Panc1 (cell line): ENCODE data around the gene EFCC1. TPM values are rescaled to one million over a fixed set of nuclear protein-coding genes. Genes with fewer than 3 reads are reported as not detected.

Experiments
- ATAC-seq: fragments of 200-7000 bp; cut with Tn5 transposase; 2 replicates; pipeline ENCODE4 v1.9.1; 2020; ENCODE audit warnings: mild to moderate bottlenecking, moderate library complexity
- BruUV-seq: library from RNA; stranded (reverse); fragments of 400-500 nt; replicated peaks from 2 replicates; lab custom pipeline; 2021; lab: Mats Ljungman, UMichigan
- CTCF ChIA-PET: fragments of 300-600 bp; sonication (Branson Sonifier 250); formaldehyde crosslinking; loops from one replicate; lab custom pipeline; 2022; ENCODE audit warnings: antibody characterized with exemption; lab: Charles Lee
- POLR2A ChIA-PET: fragments of 300-600 bp; sonication (Branson Sonifier 250); formaldehyde crosslinking; loops from one replicate; lab custom pipeline; 2022; ENCODE audit warnings: antibody characterized with exemption; lab: Charles Lee
- DNase-seq: peaks from one replicate; pipeline ENCODE4 v3.0.0-alpha.2; 2010; ENCODE audit warnings: low read depth, low spot score
- H3K27ac ChIP-seq: 2 replicates; pipeline ENCODE4 v1.5.1; 2011; ENCODE audit warnings: mild to moderate bottlenecking, low read length, inconsistent platforms
- H3K27me3 ChIP-seq: fragments of 200-500 bp; sonication (Bioruptor generic); 2 replicates; pipeline ENCODE4 v1.6.0; 2014; ENCODE audit warnings: low read length, inconsistent platforms; ENCODE audit not compliant: control insufficient read depth, insufficient read depth
- H3K36me3 ChIP-seq: fragments of 200-500 bp; sonication (Bioruptor generic); 2 replicates; pipeline ENCODE4 v1.5.1; 2014; ENCODE audit warnings: inconsistent platforms, mild to moderate bottlenecking, low read length, moderate library complexity; ENCODE audit not compliant: control insufficient read depth, insufficient read depth
- H3K4me1 ChIP-seq: 2 replicates; pipeline ENCODE4 v1.5.1; 2011; ENCODE audit warnings: inconsistent platforms, mild to moderate bottlenecking, low read length, moderate library complexity; ENCODE audit not compliant: control insufficient read depth, insufficient read depth
- H3K4me3 ChIP-seq, 2 experiments: 2 replicates each; pipeline ENCODE4 v1.5.1; 2011 to 2012; ENCODE audit warnings: low read depth in 2 of 2, low read length in 2 of 2, mild to moderate bottlenecking in 2 of 2, inconsistent platforms in 1 of 2, moderate library complexity in 1 of 2
- H3K9me3 ChIP-seq: fragments of 200-500 bp; sonication (Bioruptor generic); 2 replicates; pipeline ENCODE4 v1.5.1; 2014; ENCODE audit warnings: low read depth, mild to moderate bottlenecking, inconsistent platforms, low read length, moderate library complexity; ENCODE audit not compliant: control insufficient read depth, insufficient read depth
- POLR2AphosphoS5 ChIP-seq: IDR thresholded peaks from 2 replicates; pipeline ENCODE4 v1.6.1; 2012; ENCODE audit warnings: mild to moderate bottlenecking, low read depth, low read length, moderate library complexity
- SIN3A ChIP-seq: IDR thresholded peaks from 2 replicates; pipeline ENCODE4 v1.6.1; 2012; ENCODE audit warnings: low read depth, mild to moderate bottlenecking, low read length, moderate library complexity, borderline replicate concordance; ENCODE audit not compliant: insufficient read depth
- TCF7L2 ChIP-seq: IDR thresholded peaks from 2 replicates; pipeline ENCODE4 v1.6.1; 2011; ENCODE audit warnings: mild to moderate bottlenecking, low read depth, low read length, inconsistent platforms
- in situ Hi-C: cut with HindIII; loops from 2 replicates; pipeline ENCODE4 v1.10.0; 2016; ENCODE audit warnings: low sequenced_read_pairs, low pct_unique_long_range_greater_than_20kb
- intact Hi-C: fragments of 100-400 bp; cut with micrococcal nuclease; formaldehyde crosslinking; loops from one replicate; pipeline ENCODE4 v1.10.0; 2022; ENCODE audit not compliant: unreplicated experiment
- total RNA-seq: library from RNA; stranded (reverse); gene quantifications from one replicate; pipeline ENCODE4 v1.2.1, GENCODE V29; 2021; ENCODE audit not compliant: unreplicated experiment
- TF ChIP-seq, protein P1 (sequence below), 2 experiments: IDR thresholded peaks; 2 replicates each; pipeline ENCODE4 v1.6.1; 2011 to 2012; ENCODE audit warnings: low read depth in 2 of 2, control low read depth in 1 of 2, low read length in 1 of 2, mild to moderate bottlenecking in 1 of 2, moderate library complexity in 1 of 2; ENCODE audit not compliant: insufficient read depth in 1 of 2
- TF ChIP-seq, protein P2 (sequence below): fragments of 450-650 bp; IDR thresholded peaks from 2 replicates; pipeline ENCODE4 v1.5.1; 2017; ENCODE audit warnings: mild to moderate bottlenecking

Gene EFCC1
- total RNA-seq, 1 experiment from 2014 or later: 0.15 TPM

GRCh38 chr3:129040039-129040336 is 38.9 kb downstream of the EFCC1 start:
- Histone ChIP-seq H3K36me3 (no peaks in the 10 kb centered on the region), H3K27me3 (no peaks in the 10 kb centered on the region), H3K4me1 (0 out of 2 replicates have a peak, but pooled peaks cover 7% of the 10 kb centered on the region), H3K27ac (no peak overlapping the region), H3K4me3 (no peak overlapping the region), H3K9me3 (no peaks in the 10 kb centered on the region)
- DNase-seq (no peak), ATAC-seq (no peak)
- no peak for TF ChIP-seq SIN3A
- TF ChIP-seq, protein P1, sequence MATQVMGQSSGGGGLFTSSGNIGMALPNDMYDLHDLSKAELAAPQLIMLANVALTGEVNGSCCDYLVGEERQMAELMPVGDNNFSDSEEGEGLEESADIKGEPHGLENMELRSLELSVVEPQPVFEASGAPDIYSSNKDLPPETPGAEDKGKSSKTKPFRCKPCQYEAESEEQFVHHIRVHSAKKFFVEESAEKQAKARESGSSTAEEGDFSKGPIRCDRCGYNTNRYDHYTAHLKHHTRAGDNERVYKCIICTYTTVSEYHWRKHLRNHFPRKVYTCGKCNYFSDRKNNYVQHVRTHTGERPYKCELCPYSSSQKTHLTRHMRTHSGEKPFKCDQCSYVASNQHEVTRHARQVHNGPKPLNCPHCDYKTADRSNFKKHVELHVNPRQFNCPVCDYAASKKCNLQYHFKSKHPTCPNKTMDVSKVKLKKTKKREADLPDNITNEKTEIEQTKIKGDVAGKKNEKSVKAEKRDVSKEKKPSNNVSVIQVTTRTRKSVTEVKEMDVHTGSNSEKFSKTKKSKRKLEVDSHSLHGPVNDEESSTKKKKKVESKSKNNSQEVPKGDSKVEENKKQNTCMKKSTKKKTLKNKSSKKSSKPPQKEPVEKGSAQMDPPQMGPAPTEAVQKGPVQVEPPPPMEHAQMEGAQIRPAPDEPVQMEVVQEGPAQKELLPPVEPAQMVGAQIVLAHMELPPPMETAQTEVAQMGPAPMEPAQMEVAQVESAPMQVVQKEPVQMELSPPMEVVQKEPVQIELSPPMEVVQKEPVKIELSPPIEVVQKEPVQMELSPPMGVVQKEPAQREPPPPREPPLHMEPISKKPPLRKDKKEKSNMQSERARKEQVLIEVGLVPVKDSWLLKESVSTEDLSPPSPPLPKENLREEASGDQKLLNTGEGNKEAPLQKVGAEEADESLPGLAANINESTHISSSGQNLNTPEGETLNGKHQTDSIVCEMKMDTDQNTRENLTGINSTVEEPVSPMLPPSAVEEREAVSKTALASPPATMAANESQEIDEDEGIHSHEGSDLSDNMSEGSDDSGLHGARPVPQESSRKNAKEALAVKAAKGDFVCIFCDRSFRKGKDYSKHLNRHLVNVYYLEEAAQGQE (IDR thresholded peaks at IDR 0.05; ENCODE audit: insufficient read depth in 1 of 2, low read depth in 2 of 2, low read length in 1 of 2): no peak
- no peak for TF ChIP-seq TCF7L2
- TF ChIP-seq POLR2AphosphoS5: no peak
- TF ChIP-seq, protein P2, sequence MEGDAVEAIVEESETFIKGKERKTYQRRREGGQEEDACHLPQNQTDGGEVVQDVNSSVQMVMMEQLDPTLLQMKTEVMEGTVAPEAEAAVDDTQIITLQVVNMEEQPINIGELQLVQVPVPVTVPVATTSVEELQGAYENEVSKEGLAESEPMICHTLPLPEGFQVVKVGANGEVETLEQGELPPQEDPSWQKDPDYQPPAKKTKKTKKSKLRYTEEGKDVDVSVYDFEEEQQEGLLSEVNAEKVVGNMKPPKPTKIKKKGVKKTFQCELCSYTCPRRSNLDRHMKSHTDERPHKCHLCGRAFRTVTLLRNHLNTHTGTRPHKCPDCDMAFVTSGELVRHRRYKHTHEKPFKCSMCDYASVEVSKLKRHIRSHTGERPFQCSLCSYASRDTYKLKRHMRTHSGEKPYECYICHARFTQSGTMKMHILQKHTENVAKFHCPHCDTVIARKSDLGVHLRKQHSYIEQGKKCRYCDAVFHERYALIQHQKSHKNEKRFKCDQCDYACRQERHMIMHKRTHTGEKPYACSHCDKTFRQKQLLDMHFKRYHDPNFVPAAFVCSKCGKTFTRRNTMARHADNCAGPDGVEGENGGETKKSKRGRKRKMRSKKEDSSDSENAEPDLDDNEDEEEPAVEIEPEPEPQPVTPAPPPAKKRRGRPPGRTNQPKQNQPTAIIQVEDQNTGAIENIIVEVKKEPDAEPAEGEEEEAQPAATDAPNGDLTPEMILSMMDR: no peak
- in situ Hi-C loops (no loop called here), intact Hi-C loops (no loop called here)
- POLR2A ChIA-PET: no interaction called here
- CTCF ChIA-PET: no interaction called here
- no TSS peak for BruUV-seq

- Histone ChIP-seq H3K4me3 (no peak overlapping the region), H3K27me3 (no peaks in the 10 kb centered on the region), H3K36me3 (no peaks in the 10 kb centered on the region), H3K27ac (no peak overlapping the region), H3K4me1 (0 out of 2 replicates have a peak, but pooled peaks cover 2% of the 10 kb centered on the region), H3K9me3 (no peaks in the 10 kb centered on the region)
- ATAC-seq (no peak), DNase-seq (no peak)
- ChIA-PET POLR2A (no interaction called here), CTCF (interaction anchor here (1.3 kb wide), 1 partner anchor 13 kb away, joined by 4 read pairs; no protein-coding TSS in a partner anchor)
- TF ChIP-seq, protein P1 (IDR thresholded peaks at IDR 0.05; ENCODE audit: insufficient read depth in 1 of 2, low read depth in 2 of 2, low read length in 1 of 2): no peak
- TF ChIP-seq TCF7L2: no peak
- TF ChIP-seq SIN3A: no peak
- TF ChIP-seq, protein P2: no peak
- intact Hi-C loops: no loop called here
- no TSS peak for BruUV-seq
- in situ Hi-C loops: no loop called here
Measured at GRCh38 chr3:129040579-129041300, 39.6 kb downstream of the EFCC1 start.
